ENCODE measurements around the gene MACROD2.

GRCh38 chr20:15911581-15911980, 1916.3 kb downstream of the MACROD2 start:
- TF ChIP-seq PATZ1 (CRISPR knock-in tag; IDR thresholded peaks at IDR 0.05; ENCODE audit: borderline replicate concordance) (no peak), CREB5 (CRISPR knock-in tag; IDR thresholded peaks at IDR 0.05; ENCODE audit: low read depth) (no peak), ARNTL (CRISPR knock-in tag; IDR thresholded peaks at IDR 0.05; ENCODE audit: borderline replicate concordance, low read depth) (no peak), ZFP3 (CRISPR knock-in tag; IDR thresholded peaks at IDR 0.05) (no peak), OSR1 (CRISPR knock-in tag; IDR thresholded peaks at IDR 0.05) (no peak), TCF4 (CRISPR knock-in tag; IDR thresholded peaks at IDR 0.05; ENCODE audit: borderline replicate concordance) (no peak), GLIS3 (CRISPR knock-in tag; IDR thresholded peaks at IDR 0.05) (no peak), TOX (CRISPR knock-in tag; IDR thresholded peaks at IDR 0.05; ENCODE audit: borderline replicate concordance) (no peak), ZNF70 (CRISPR knock-in tag; IDR thresholded peaks at IDR 0.05) (no peak), RARB (CRISPR knock-in tag; IDR thresholded peaks at IDR 0.05) (no peak), ZNF8 (CRISPR knock-in tag; IDR thresholded peaks at IDR 0.05) (no peak), CSRNP3 (CRISPR knock-in tag; IDR thresholded peaks at IDR 0.05) (no peak), ESRRG (CRISPR knock-in tag; IDR thresholded peaks at IDR 0.05) (no peak), ZC3H10 (CRISPR knock-in tag; IDR thresholded peaks at IDR 0.05) (no peak)
